NT2/D1 (cell line): ENCODE results near the gene NLK.
"Not testable (repeated sequence)": the region's sequence is repeated elsewhere in the genome, so short reads cannot be mapped to it uniquely, and the experiment has no call there.

ENCODE experiments used
- DNase-seq: peaks from one replicate; pipeline ENCODE4 v3.0.0-alpha.2; 2011; ENCODE audit warnings: low read depth, low spot score
- H3K27me3 ChIP-seq: 2 replicates; pipeline ENCODE4 v1.6.0; 2011; ENCODE audit warnings: mild to moderate bottlenecking; ENCODE audit not compliant: insufficient read length, insufficient read depth
- H3K36me3 ChIP-seq: 2 replicates; pipeline ENCODE4 v1.6.1; 2011; ENCODE audit warnings: mild to moderate bottlenecking, low read length, mixed read lengths; ENCODE audit not compliant: insufficient read depth, insufficient read length
- H3K4me1 ChIP-seq: 2 replicates; pipeline ENCODE4 v1.5.1; 2011; ENCODE audit not compliant: insufficient read depth, insufficient read length
- H3K4me3 ChIP-seq: 2 replicates; pipeline ENCODE4 v1.5.1; 2011; ENCODE audit warnings: low read depth; ENCODE audit not compliant: insufficient read length
- H3K9ac ChIP-seq: 2 replicates; pipeline ENCODE4 v1.6.0; 2011; ENCODE audit warnings: low read depth; ENCODE audit not compliant: insufficient read length
- H3K9me3 ChIP-seq: 2 replicates; pipeline ENCODE4 v1.5.1; 2011; ENCODE audit warnings: mild to moderate bottlenecking, low read length; ENCODE audit not compliant: insufficient read depth
- SUZ12 ChIP-seq: IDR thresholded peaks from 2 replicates; pipeline ENCODE4 v1.6.1; 2011; ENCODE audit not compliant: insufficient read length, insufficient read depth; ENCODE audit errors: extremely low read depth
- YY1 ChIP-seq: IDR thresholded peaks from 2 replicates; pipeline ENCODE4 v1.6.1; 2011; ENCODE audit not compliant: insufficient read length, insufficient read depth
- ZNF274 ChIP-seq: IDR thresholded peaks from 2 replicates; pipeline ENCODE4 v1.6.1; 2011; ENCODE audit warnings: mild to moderate bottlenecking, low read depth, low read length

NLK gene

GRCh38 chr17:28074010-28074409, 31.5 kb downstream of the NLK start:
- Histone ChIP-seq H3K9me3 (peaks cover 12% of the 10 kb centered on the region), H3K9ac (no peak overlapping the region), H3K27me3 (no peaks in the 10 kb centered on the region), H3K4me1 (no peaks in the 10 kb centered on the region), H3K4me3 (no peak overlapping the region), H3K36me3 (no peaks in the 10 kb centered on the region)
- TF ChIP-seq ZNF274 (no peak), YY1 (no peak), SUZ12 (no peak)
- DNase-seq = no peak

GRCh38 chr17:28076144-28076543, 33.7 kb downstream of the NLK start:
- Histone ChIP-seq H3K9ac (no peak overlapping the region), H3K27me3 (no peaks in the 10 kb centered on the region), H3K36me3 (no peaks in the 10 kb centered on the region), H3K4me3 (no peak overlapping the region), H3K9me3 (peaks cover 6% of the 10 kb centered on the region), H3K4me1 (no peaks in the 10 kb centered on the region)
- TF ChIP-seq ZNF274 = no peak
- TF ChIP-seq SUZ12 = no peak
- no peak for TF ChIP-seq YY1
- DNase-seq = no peak

- H3K9ac ChIP-seq, H3K36me3 ChIP-seq, H3K4me1 ChIP-seq, H3K4me3 ChIP-seq, H3K27me3 ChIP-seq, DNase-seq, H3K9me3 ChIP-seq: not testable (repeated sequence)
Observed at GRCh38 chr17:28077140-28077539, 34.7 kb downstream of the NLK start.

DNA sequence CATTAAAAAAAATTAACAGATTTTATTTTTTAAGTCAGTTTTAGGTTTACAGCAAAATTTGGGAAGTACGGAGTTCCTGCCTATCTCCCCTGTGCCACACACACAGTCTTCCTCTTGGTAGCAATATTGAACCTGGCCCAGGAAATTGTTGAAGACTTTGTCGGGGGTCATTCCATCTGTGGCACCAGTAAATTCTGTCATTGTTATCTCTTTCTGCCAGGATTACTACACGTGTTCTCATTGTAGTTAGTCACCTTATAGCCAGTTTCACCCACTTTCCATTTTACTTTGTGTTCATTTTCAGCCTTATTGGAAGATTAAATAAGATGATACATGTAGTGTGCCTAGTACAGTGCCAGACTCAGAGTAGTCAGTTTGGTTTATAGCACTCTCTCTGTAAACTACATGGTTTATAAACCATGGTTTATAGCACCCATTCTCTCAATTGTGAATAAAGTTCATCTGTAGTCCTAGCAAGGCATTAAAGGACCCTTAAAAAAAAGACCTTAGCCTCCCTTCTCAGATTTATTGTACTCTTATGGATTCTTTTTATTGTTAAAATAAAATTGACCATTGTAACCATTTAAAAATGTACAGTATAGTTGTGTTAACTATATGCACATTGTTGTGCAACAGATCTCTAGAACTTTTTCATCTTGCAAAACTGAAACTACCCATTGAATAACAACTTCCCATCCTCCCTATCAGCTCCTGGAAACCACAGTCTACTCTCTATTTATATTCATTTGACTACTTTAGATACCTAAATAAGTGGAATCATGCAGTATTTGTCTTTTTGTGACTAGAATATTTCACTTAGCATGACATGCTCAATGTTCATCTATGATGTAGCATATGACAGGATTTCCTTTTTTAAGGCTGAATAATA, 36.1 kb downstream of the NLK start:
- H3K9ac ChIP-seq = no peak overlapping the region
- no peak for DNase-seq
- no peaks in the 10 kb centered on the region for H3K36me3 ChIP-seq
- no peaks in the 10 kb centered on the region for H3K4me1 ChIP-seq
- TF ChIP-seq ZNF274 = no peak
- TF ChIP-seq YY1 = no peak
- no peak for TF ChIP-seq SUZ12
- no peaks in the 10 kb centered on the region; the same call in 1 of the 2 replicates for H3K9me3 ChIP-seq
- no peak overlapping the region for H3K4me3 ChIP-seq
- H3K27me3 ChIP-seq = no peaks in the 10 kb centered on the region

- Histone ChIP-seq H3K36me3 (no peaks in the 10 kb centered on the region), H3K9ac (no peak overlapping the region), H3K4me1 (no peaks in the 10 kb centered on the region), H3K4me3 (no peak overlapping the region), H3K27me3 (no peaks in the 10 kb centered on the region), H3K9me3 (no peaks in the 10 kb centered on the region; the same call in 1 of the 2 replicates)
- no peak for DNase-seq
- TF ChIP-seq ZNF274 = no peak
- no peak for TF ChIP-seq YY1
- TF ChIP-seq SUZ12 = no peak
Observed at GRCh38 chr17:28081467-28081866, 39.0 kb downstream of the NLK start.

GRCh38 chr17:28085766-28086165, 43.3 kb downstream of the NLK start:
- DNase-seq = no peak
- Histone ChIP-seq H3K4me3 (no peak overlapping the region), H3K36me3 (no peaks in the 10 kb centered on the region), H3K9me3 (no peaks in the 10 kb centered on the region), H3K4me1 (no peaks in the 10 kb centered on the region), H3K27me3 (no peaks in the 10 kb centered on the region), H3K9ac (no peak overlapping the region)
- TF ChIP-seq ZNF274 (no peak), SUZ12 (no peak), YY1 (no peak)

DNA sequence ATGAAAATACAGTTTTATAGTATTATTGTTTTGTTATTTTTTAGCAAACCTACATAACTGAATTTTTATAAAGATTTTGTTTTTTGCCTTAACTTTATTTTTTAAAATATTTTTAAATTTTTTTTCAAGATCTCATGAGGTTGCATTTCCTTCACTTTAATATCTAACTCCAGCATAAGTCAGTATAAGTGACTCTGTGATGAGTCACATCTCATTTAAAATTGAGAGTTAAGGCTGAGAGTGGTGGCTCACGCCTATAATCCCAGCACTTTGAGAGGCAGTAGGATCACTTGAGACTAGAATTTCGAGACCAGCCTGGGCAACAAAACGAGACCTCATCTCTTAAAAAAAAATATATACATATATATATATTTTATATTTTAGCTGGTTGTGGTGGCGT, 44.0 kb downstream of the NLK start:
- H3K9ac ChIP-seq = no peak overlapping the region
- no peaks in the 10 kb centered on the region for H3K9me3 ChIP-seq
- no peaks in the 10 kb centered on the region for H3K27me3 ChIP-seq
- DNase-seq = no peak
- H3K36me3 ChIP-seq = no peaks in the 10 kb centered on the region
- H3K4me3 ChIP-seq = no peak overlapping the region
- TF ChIP-seq YY1 (no peak), ZNF274 (no peak), SUZ12 (no peak)
- no peaks in the 10 kb centered on the region for H3K4me1 ChIP-seq

DNA sequence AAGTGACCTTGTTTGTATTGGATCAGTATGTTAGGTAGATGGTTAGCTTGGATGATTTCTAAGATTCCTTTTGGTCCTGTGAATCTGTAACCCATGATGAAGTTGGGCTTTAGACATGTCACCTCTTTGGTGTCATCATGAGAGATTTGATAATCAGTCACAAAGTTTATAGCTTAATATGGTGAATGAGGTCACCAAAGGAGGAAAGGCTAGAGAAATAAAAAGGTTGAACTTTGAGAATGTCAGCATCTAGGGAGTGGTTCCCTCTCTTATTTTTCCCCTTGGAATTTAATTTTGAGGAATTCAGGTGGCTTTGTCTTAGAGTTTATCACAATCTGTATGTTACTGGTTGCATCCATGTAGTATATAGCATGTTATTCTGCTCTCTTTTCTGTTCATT, 45.3 kb downstream of the NLK start:
- no peak overlapping the region for H3K9ac ChIP-seq
- H3K36me3 ChIP-seq = no peaks in the 10 kb centered on the region
- no peaks in the 10 kb centered on the region for H3K9me3 ChIP-seq
- DNase-seq = no peak
- no peaks in the 10 kb centered on the region for H3K4me1 ChIP-seq
- TF ChIP-seq ZNF274 = no peak
- no peak for TF ChIP-seq YY1
- TF ChIP-seq SUZ12 = no peak
- H3K27me3 ChIP-seq = no peaks in the 10 kb centered on the region
- H3K4me3 ChIP-seq = no peak overlapping the region
